ENCODE measurements around the gene PDZD7.

- no peak for TF ChIP-seq CTCF (IDR thresholded peaks at IDR 0.05)
- no peak for TF ChIP-seq POLR2A (IDR thresholded peaks at IDR 0.05)
These were observed 39.2 kb upstream of the PDZD7 start for GRCh38 chr10:101070098-101070497.
